ENCODE measurements around the gene CD84.

DNA sequence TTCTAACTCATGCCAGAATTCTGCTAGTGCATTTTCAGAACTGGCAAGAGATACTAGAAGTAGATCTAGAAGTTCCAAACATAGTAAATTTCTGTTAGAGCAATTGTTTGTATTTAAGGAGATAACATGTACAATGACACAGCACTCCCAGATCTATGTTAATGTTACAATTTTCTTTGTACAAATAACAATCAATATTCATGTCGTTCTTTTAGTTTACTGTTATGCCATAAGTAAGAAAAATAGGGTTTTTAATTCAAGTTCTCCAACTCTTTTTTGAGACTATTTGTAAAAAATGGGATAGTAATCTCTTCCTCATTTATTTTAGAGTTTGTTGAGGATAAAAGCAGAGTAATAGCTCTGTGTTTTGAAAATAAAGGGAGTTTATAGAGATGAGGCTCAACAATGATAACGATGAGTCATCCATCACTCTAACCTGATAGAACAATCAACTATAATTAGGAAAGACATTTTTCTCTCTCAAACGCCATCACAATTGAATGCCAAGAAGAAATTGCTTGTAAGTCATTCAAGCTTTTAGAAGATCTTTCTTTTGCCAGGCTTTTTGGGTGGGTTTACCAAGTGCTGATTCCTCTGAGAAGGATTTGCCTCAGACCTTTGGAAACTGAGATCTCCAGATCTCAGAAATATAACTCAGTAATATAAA, 638 bp downstream of the CD84 start:
- TF ChIP-seq, protein P1, sequence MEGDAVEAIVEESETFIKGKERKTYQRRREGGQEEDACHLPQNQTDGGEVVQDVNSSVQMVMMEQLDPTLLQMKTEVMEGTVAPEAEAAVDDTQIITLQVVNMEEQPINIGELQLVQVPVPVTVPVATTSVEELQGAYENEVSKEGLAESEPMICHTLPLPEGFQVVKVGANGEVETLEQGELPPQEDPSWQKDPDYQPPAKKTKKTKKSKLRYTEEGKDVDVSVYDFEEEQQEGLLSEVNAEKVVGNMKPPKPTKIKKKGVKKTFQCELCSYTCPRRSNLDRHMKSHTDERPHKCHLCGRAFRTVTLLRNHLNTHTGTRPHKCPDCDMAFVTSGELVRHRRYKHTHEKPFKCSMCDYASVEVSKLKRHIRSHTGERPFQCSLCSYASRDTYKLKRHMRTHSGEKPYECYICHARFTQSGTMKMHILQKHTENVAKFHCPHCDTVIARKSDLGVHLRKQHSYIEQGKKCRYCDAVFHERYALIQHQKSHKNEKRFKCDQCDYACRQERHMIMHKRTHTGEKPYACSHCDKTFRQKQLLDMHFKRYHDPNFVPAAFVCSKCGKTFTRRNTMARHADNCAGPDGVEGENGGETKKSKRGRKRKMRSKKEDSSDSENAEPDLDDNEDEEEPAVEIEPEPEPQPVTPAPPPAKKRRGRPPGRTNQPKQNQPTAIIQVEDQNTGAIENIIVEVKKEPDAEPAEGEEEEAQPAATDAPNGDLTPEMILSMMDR (IDR thresholded peaks at IDR 0.05): no peak
- no peak for TF ChIP-seq POLR2A (IDR thresholded peaks at IDR 0.05)
